WTC11 (cell line): Measurements from ENCODE around the gene CCNB1. TPM values are rescaled to one million over a fixed set of nuclear protein-coding genes. Genes with fewer than 3 reads are reported as not detected.

Experiments used
- ATAC-seq: fragments of 200-7000 bp; cut with Tn5 transposase; 2 replicates; pipeline ENCODE4 v1.10.0; 2021; ENCODE audit warnings: mild to moderate bottlenecking, moderate library complexity
- CTCF ChIA-PET: fragments of 300-600 bp; sonication (Branson Sonifier 250); formaldehyde crosslinking; loops from one replicate; lab custom pipeline; 2021; ENCODE audit warnings: antibody characterized with exemption; lab: Charles Lee
- POLR2A ChIA-PET: fragments of 350-600 bp; sonication (Branson Sonifier 250); formaldehyde crosslinking; loops from one replicate; lab custom pipeline; 2021; ENCODE audit warnings: antibody characterized with exemption; lab: Charles Lee
- DNase-seq: peaks from one replicate; pipeline ENCODE4 v3.0.0; 2021; ENCODE audit warnings: low spot score
- H3K27ac Mint-ChIP-seq: 2 replicates; pipeline ENCODE4 v1.8.0; 2021; ENCODE audit warnings: mixed read lengths
- H3K27me3 Mint-ChIP-seq: 2 replicates; pipeline ENCODE4 v1.8.0; 2021; ENCODE audit warnings: low read depth, mild to moderate bottlenecking, moderate library complexity, mixed read lengths
- H3K36me3 Mint-ChIP-seq: 2 replicates; pipeline ENCODE4 v1.8.0; 2021; ENCODE audit warnings: mixed read lengths
- H3K4me1 Mint-ChIP-seq: 2 replicates; pipeline ENCODE4 v1.8.0; 2022; ENCODE audit warnings: mixed read lengths
- H3K4me3 Mint-ChIP-seq: 2 replicates; pipeline ENCODE4 v1.8.0; 2021; ENCODE audit warnings: mild to moderate bottlenecking, moderate library complexity, mixed read lengths
- H3K9me3 Mint-ChIP-seq: 2 replicates; pipeline ENCODE4 v1.8.0; 2021; ENCODE audit warnings: mixed read lengths
- ELF4 ChIP-seq: sonication (generic); formaldehyde crosslinking; IDR thresholded peaks from 2 replicates; pipeline ENCODE4 v1.8.1; 2022; ENCODE audit warnings: low read depth, mild to moderate bottlenecking, moderate library complexity, missing genetic modification reagents
- FOXJ3 ChIP-seq: sonication (generic); formaldehyde crosslinking; IDR thresholded peaks from 2 replicates; pipeline ENCODE4 v1.9.0; 2021; ENCODE audit warnings: missing genetic modification reagents, mild to moderate bottlenecking, borderline replicate concordance
- FOXK1 ChIP-seq: sonication (generic); formaldehyde crosslinking; IDR thresholded peaks from 2 replicates; pipeline ENCODE4 v1.8.0; 2022; ENCODE audit warnings: mild to moderate bottlenecking, moderate library complexity, missing genetic modification reagents
- GABPB1 ChIP-seq: sonication (generic); formaldehyde crosslinking; IDR thresholded peaks from 2 replicates; pipeline ENCODE4 v1.8.1; 2023; ENCODE audit warnings: mild to moderate bottlenecking, missing genetic modification reagents
- NR1H2 ChIP-seq: sonication (generic); formaldehyde crosslinking; IDR thresholded peaks from 2 replicates; pipeline ENCODE4 v1.9.0; 2021; ENCODE audit warnings: mild to moderate bottlenecking, moderate library complexity, missing genetic modification reagents
- NR2C2 ChIP-seq: sonication (generic); formaldehyde crosslinking; IDR thresholded peaks from 2 replicates; pipeline ENCODE4 v1.8.0; 2022; ENCODE audit warnings: mild to moderate bottlenecking, missing genetic modification reagents
- PRRX2 ChIP-seq: fragments of 250-450 bp; sonication (Bioruptor Pico); IDR thresholded peaks from 2 replicates; pipeline ENCODE4 v1.8.0; 2021; ENCODE audit warnings: mild to moderate bottlenecking
- SMAD3 ChIP-seq: sonication (generic); formaldehyde crosslinking; IDR thresholded peaks from 2 replicates; pipeline ENCODE4 v1.8.0; 2022; ENCODE audit warnings: missing genetic modification reagents, mild to moderate bottlenecking, borderline replicate concordance
- SMAD4 ChIP-seq: sonication (generic); formaldehyde crosslinking; IDR thresholded peaks from 2 replicates; pipeline ENCODE4 v1.8.0; 2022; ENCODE audit warnings: mild to moderate bottlenecking, missing genetic modification reagents
- SOX15 ChIP-seq: fragments of 250-450 bp; sonication (Bioruptor Pico); IDR thresholded peaks from 2 replicates; pipeline ENCODE4 v1.9.0; 2021; ENCODE audit warnings: mild to moderate bottlenecking
- SP1 ChIP-seq: sonication (generic); formaldehyde crosslinking; conservative IDR thresholded peaks from 2 replicates; pipeline ENCODE4 v1.8.1; 2022; ENCODE audit warnings: missing genetic modification reagents
- ZNF121 ChIP-seq: sonication (generic); formaldehyde crosslinking; IDR thresholded peaks from 2 replicates; pipeline ENCODE4 v1.8.0; 2023; ENCODE audit warnings: missing genetic modification reagents
- ZNF263 ChIP-seq: sonication (generic); formaldehyde crosslinking; IDR thresholded peaks from 2 replicates; pipeline ENCODE4 v1.8.1; 2022; ENCODE audit warnings: low read depth, mild to moderate bottlenecking, moderate library complexity, missing genetic modification reagents
- ZNF317 ChIP-seq: sonication (generic); formaldehyde crosslinking; IDR thresholded peaks from 2 replicates; pipeline ENCODE4 v1.8.1; 2023; ENCODE audit warnings: low read depth, mild to moderate bottlenecking, moderate library complexity, missing genetic modification reagents, borderline replicate concordance
- ZNF396 ChIP-seq: fragments of 250-450 bp; sonication (Bioruptor Pico); IDR thresholded peaks from 2 replicates; pipeline ENCODE4 v1.8.0; 2021; ENCODE audit warnings: mild to moderate bottlenecking, moderate library complexity, borderline replicate concordance
- total RNA-seq: library from RNA; stranded (reverse); gene quantifications from 3 replicates; pipeline ENCODE4 v1.2.3, GENCODE V29; 2021
- TF ChIP-seq, protein P1 (sequence below): sonication (generic); formaldehyde crosslinking; IDR thresholded peaks from 2 replicates; pipeline ENCODE4 v1.8.0; 2022; ENCODE audit warnings: mild to moderate bottlenecking, missing genetic modification reagents
- TF ChIP-seq, protein P2 (sequence below): fragments of 250-450 bp; sonication (Bioruptor Pico); IDR thresholded peaks from 2 replicates; pipeline ENCODE4 v1.9.0; 2021; ENCODE audit warnings: mild to moderate bottlenecking, borderline replicate concordance
- TF ChIP-seq, protein P3 (sequence below): sonication (generic); formaldehyde crosslinking; IDR thresholded peaks from 2 replicates; pipeline ENCODE4 v1.8.1; 2023; ENCODE audit warnings: mild to moderate bottlenecking, missing genetic modification reagents
- TF ChIP-seq, protein P4 (sequence below): sonication (generic); formaldehyde crosslinking; IDR thresholded peaks from 2 replicates; pipeline ENCODE4 v1.8.1; 2023; ENCODE audit warnings: mild to moderate bottlenecking, missing genetic modification reagents
- TF ChIP-seq, protein P5 (sequence below): fragments of 250-450 bp; sonication (Bioruptor Pico); conservative IDR thresholded peaks from 2 replicates; pipeline ENCODE4 v1.9.0; 2021; ENCODE audit warnings: mild to moderate bottlenecking
- TF ChIP-seq, protein P6 (sequence below): sonication (generic); formaldehyde crosslinking; IDR thresholded peaks from 2 replicates; pipeline ENCODE4 v1.8.1; 2022; ENCODE audit warnings: mild to moderate bottlenecking, moderate library complexity, missing genetic modification reagents
- TF ChIP-seq, protein P7 (sequence below): sonication (generic); formaldehyde crosslinking; IDR thresholded peaks from 2 replicates; pipeline ENCODE4 v1.8.1; 2022; ENCODE audit warnings: missing genetic modification reagents, borderline replicate concordance

The CCNB1 gene
- total RNA-seq, 1 experiment from 2014 or later, result 312 TPM

DNA sequence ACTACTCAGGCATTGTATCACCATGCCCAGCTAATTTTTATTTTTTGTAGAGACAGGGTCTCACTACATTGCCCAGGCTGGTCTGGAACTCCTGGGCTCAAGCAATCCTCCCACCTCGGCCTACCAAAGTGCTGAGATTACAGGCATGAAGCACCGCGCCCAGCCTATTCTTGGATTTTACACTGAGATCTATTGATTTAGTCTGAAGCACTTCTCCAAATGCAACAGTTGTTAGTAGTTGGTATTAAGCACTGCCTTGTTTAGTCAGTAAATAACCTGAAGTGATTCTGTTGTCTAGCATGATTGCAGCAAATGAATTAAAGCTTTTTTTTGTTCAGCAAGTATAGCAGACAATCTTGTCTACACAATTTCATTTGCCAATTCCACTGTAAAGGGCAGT is 8.9 kb upstream of the CCNB1 start:
- CTCF ChIA-PET, result no interaction called here
- POLR2A ChIA-PET, result interaction anchor here (1.2 kb wide), 1 partner anchor 9 kb away, joined by 5 read pairs; the partner anchor contains the start of gene CCNB1
- DNase-seq (no peak), ATAC-seq (no peak)
- Mint-ChIP-seq H3K9me3 (no peaks in the 10 kb centered on the region), H3K36me3 (no peaks in the 10 kb centered on the region), H3K27me3 (no peaks in the 10 kb centered on the region), H3K27ac (peak overlapping the region; percentile 36; the same call in 1 of the 2 replicates), H3K4me1 (no peaks in the 10 kb centered on the region), H3K4me3 (no peak overlapping the region)
- TF ChIP-seq ZNF396 (no peak), SMAD3 (no peak), ELF4 (CRISPR knock-in tag) (no peak), ZNF317 (no peak), SMAD4 (no peak), ZNF263 (no peak), NR2C2 (CRISPR knock-in tag) (no peak), PRRX2 (CRISPR knock-in tag) (no peak)
- TF ChIP-seq, protein P1, sequence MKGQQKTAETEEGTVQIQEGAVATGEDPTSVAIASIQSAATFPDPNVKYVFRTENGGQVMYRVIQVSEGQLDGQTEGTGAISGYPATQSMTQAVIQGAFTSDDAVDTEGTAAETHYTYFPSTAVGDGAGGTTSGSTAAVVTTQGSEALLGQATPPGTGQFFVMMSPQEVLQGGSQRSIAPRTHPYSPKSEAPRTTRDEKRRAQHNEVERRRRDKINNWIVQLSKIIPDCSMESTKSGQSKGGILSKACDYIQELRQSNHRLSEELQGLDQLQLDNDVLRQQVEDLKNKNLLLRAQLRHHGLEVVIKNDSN, result no peak

DNA sequence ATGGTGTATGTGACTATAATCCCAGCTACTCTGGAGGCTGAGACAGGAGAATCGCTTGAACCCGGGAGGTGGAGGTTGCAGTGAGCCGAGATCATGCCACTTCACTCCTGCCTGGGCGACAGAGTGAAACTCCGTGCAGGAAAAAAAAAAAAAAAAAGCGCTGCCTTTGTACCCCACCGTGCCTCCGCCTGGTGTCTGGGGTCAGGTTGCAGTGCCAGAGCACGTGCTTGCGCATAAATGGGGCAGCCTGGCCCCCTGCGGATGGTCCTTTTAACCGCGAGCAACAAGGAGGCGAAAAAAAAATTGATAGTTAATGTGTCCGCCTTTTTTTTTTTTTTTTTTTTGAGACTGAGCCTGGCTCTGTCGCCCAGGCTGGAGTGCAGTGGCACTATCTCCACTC is 6.3 kb upstream of the CCNB1 start:
- Mint-ChIP-seq H3K27ac (no peak overlapping the region), H3K36me3 (no peaks in the 10 kb centered on the region), H3K4me3 (no peak overlapping the region), H3K9me3 (no peaks in the 10 kb centered on the region), H3K27me3 (no peaks in the 10 kb centered on the region), H3K4me1 (peaks cover under 1% of the 10 kb centered on the region)
- ATAC-seq (no peak; the same call in 1 of the 2 replicates), DNase-seq (peak; percentile 25)
- ChIA-PET CTCF (interaction anchor here (0.6 kb wide), 1 partner anchor 173 kb away, joined by 4 read pairs; no protein-coding TSS in a partner anchor), POLR2A (no interaction called here)
- TF ChIP-seq GABPB1 (CRISPR knock-in tag) (no peak), ZNF121 (no peak), NR1H2 (no peak), FOXK1 (no peak), SOX15 (no peak), FOXJ3 (CRISPR knock-in tag) (no peak), SP1 (no peak), PRRX2 (CRISPR knock-in tag) (no peak)
- TF ChIP-seq, protein P2, sequence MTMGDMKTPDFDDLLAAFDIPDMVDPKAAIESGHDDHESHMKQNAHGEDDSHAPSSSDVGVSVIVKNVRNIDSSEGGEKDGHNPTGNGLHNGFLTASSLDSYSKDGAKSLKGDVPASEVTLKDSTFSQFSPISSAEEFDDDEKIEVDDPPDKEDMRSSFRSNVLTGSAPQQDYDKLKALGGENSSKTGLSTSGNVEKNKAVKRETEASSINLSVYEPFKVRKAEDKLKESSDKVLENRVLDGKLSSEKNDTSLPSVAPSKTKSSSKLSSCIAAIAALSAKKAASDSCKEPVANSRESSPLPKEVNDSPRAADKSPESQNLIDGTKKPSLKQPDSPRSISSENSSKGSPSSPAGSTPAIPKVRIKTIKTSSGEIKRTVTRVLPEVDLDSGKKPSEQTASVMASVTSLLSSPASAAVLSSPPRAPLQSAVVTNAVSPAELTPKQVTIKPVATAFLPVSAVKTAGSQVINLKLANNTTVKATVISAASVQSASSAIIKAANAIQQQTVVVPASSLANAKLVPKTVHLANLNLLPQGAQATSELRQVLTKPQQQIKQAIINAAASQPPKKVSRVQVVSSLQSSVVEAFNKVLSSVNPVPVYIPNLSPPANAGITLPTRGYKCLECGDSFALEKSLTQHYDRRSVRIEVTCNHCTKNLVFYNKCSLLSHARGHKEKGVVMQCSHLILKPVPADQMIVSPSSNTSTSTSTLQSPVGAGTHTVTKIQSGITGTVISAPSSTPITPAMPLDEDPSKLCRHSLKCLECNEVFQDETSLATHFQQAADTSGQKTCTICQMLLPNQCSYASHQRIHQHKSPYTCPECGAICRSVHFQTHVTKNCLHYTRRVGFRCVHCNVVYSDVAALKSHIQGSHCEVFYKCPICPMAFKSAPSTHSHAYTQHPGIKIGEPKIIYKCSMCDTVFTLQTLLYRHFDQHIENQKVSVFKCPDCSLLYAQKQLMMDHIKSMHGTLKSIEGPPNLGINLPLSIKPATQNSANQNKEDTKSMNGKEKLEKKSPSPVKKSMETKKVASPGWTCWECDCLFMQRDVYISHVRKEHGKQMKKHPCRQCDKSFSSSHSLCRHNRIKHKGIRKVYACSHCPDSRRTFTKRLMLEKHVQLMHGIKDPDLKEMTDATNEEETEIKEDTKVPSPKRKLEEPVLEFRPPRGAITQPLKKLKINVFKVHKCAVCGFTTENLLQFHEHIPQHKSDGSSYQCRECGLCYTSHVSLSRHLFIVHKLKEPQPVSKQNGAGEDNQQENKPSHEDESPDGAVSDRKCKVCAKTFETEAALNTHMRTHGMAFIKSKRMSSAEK (CRISPR knock-in tag), result no peak
- TF ChIP-seq, protein P3, sequence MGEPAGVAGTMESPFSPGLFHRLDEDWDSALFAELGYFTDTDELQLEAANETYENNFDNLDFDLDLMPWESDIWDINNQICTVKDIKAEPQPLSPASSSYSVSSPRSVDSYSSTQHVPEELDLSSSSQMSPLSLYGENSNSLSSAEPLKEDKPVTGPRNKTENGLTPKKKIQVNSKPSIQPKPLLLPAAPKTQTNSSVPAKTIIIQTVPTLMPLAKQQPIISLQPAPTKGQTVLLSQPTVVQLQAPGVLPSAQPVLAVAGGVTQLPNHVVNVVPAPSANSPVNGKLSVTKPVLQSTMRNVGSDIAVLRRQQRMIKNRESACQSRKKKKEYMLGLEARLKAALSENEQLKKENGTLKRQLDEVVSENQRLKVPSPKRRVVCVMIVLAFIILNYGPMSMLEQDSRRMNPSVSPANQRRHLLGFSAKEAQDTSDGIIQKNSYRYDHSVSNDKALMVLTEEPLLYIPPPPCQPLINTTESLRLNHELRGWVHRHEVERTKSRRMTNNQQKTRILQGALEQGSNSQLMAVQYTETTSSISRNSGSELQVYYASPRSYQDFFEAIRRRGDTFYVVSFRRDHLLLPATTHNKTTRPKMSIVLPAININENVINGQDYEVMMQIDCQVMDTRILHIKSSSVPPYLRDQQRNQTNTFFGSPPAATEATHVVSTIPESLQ, result no peak
- TF ChIP-seq, protein P4, sequence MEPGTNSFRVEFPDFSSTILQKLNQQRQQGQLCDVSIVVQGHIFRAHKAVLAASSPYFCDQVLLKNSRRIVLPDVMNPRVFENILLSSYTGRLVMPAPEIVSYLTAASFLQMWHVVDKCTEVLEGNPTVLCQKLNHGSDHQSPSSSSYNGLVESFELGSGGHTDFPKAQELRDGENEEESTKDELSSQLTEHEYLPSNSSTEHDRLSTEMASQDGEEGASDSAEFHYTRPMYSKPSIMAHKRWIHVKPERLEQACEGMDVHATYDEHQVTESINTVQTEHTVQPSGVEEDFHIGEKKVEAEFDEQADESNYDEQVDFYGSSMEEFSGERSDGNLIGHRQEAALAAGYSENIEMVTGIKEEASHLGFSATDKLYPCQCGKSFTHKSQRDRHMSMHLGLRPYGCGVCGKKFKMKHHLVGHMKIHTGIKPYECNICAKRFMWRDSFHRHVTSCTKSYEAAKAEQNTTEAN, result no peak
- TF ChIP-seq, protein P5, sequence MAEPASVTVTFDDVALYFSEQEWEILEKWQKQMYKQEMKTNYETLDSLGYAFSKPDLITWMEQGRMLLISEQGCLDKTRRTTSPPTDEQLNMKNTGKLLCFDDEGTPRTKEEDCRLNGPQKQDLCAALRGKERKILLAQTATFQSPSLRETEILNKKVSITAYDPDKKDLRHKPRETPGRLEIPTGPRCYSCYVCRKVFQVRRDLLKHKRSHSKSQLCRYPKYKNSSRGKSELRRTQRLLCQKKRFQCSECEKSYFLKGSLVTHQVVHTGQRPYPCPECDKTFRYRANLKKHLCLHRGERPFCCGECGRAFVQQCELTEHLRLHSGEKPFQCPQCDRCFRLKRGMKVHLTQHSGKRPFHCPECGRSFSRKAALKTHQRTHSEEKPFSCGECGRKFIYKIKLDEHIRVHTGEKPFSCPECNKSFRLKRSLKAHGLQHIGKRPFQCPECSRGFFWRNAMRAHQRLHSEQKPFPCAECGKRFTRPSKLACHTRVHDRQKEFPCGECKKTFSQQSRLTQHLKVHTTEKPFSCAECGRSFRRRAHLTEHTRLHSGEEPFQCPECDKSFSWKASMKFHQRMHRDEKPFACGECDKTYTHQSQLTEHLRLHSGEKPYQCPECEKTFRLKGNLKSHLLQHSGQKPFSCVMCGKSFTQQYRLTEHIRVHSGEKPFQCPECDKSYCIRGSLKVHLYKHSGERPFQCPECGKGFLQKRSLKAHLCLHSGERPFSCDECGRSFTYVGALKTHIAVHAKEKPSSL (CRISPR knock-in tag), result no peak
- TF ChIP-seq, protein P6, sequence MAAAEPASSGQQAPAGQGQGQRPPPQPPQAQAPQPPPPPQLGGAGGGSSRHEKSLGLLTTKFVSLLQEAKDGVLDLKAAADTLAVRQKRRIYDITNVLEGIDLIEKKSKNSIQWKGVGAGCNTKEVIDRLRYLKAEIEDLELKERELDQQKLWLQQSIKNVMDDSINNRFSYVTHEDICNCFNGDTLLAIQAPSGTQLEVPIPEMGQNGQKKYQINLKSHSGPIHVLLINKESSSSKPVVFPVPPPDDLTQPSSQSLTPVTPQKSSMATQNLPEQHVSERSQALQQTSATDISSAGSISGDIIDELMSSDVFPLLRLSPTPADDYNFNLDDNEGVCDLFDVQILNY (CRISPR knock-in tag), result no peak
- TF ChIP-seq, protein P7, sequence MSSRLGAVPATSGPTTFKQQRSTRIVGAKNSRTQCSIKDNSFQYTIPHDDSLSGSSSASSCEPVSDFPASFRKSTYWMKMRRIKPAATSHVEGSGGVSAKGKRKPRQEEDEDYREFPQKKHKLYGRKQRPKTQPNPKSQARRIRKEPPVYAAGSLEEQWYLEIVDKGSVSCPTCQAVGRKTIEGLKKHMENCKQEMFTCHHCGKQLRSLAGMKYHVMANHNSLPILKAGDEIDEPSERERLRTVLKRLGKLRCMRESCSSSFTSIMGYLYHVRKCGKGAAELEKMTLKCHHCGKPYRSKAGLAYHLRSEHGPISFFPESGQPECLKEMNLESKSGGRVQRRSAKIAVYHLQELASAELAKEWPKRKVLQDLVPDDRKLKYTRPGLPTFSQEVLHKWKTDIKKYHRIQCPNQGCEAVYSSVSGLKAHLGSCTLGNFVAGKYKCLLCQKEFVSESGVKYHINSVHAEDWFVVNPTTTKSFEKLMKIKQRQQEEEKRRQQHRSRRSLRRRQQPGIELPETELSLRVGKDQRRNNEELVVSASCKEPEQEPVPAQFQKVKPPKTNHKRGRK (CRISPR knock-in tag), result no peak
